Activated CD4-positive, alpha-beta T cell treated with anti-CD3 and anti-CD28 coated beads for 4 hours (primary cell): ENCODE data around the gene CELF2.
"Not testable (repeated sequence)": the region's sequence is repeated elsewhere in the genome, so short reads cannot be mapped to it uniquely, and the experiment has no call there.

Experiments used
- DNase-seq, 2 donors: peaks; one replicate each; pipeline ENCODE4 v3.0.0-alpha.2; 2020

The CELF2 gene

GRCh38 chr10:11017570-11018431, at the start of gene CELF2:
Gene CELF2 (plus strand): TSS chr10:11017872. CDS start chr10:11018090, 218 bp downstream.
- DNase-seq, result peak; percentile 29 to 42

- no peak for DNase-seq
These were observed 49.4 kb upstream of the CELF2 start for GRCh38 chr10:10968257-10968588.

GRCh38 chr10:10973310-10973709, 44.4 kb upstream of the CELF2 start:
- no peak for DNase-seq

GRCh38 chr10:10975647-10976046, 42.0 kb upstream of the CELF2 start:
- DNase-seq, result no peak

- DNase-seq, result no peak
These were observed 41.0 kb upstream of the CELF2 start for GRCh38 chr10:10976652-10977051.

- DNase-seq, result no peak
These were observed 40.3 kb upstream of the CELF2 start for GRCh38 chr10:10977226-10977956.

- DNase-seq, result no peak
These were observed 39.7 kb upstream of the CELF2 start for GRCh38 chr10:10977978-10978377.

GRCh38 chr10:10985361-10985760, 32.3 kb upstream of the CELF2 start:
- no peak for DNase-seq

GRCh38 chr10:10986606-10987005, 31.1 kb upstream of the CELF2 start:
- no peak for DNase-seq

GRCh38 chr10:10987111-10987510, 30.6 kb upstream of the CELF2 start:
- DNase-seq, result no peak

GRCh38 chr10:10989669-10990068, 28.0 kb upstream of the CELF2 start:
- no peak for DNase-seq

- no peak for DNase-seq
These were observed 26.5 kb upstream of the CELF2 start for GRCh38 chr10:10991144-10991543.

- no peak for DNase-seq
These were observed 25.6 kb upstream of the CELF2 start for GRCh38 chr10:10992072-10992471.

- no peak for DNase-seq
These were observed 24.5 kb upstream of the CELF2 start for GRCh38 chr10:10992961-10993714.

- DNase-seq, result no peak
These were observed 23.9 kb upstream of the CELF2 start for GRCh38 chr10:10993785-10994184.

- no peak for DNase-seq
These were observed 23.3 kb upstream of the CELF2 start for GRCh38 chr10:10994360-10994759.

- DNase-seq, result no peak
These were observed 22.6 kb upstream of the CELF2 start for GRCh38 chr10:10995120-10995519.

- no peak for DNase-seq
These were observed 20.6 kb upstream of the CELF2 start for GRCh38 chr10:10996966-10997620.

- not testable (repeated sequence) for DNase-seq
These were observed 18.2 kb upstream of the CELF2 start for GRCh38 chr10:10999501-10999900.

- DNase-seq, result no peak
These were observed 15.2 kb upstream of the CELF2 start for GRCh38 chr10:11002485-11002884.

- DNase-seq, result no peak
These were observed 14.8 kb upstream of the CELF2 start for GRCh38 chr10:11002916-11003315.

GRCh38 chr10:11003679-11004078, 14.0 kb upstream of the CELF2 start:
- DNase-seq, result no peak
